HG03135 (cell line): ENCODE data around the gene OLFM4.

Experiments
- ATAC-seq: cut with Tn5 transposase; IDR thresholded peaks from one replicate; pipeline ENCODE4 v1.9.1; 2021; ENCODE audit warnings: mild to moderate bottlenecking, moderate library complexity; ENCODE audit not compliant: unreplicated experiment

The OLFM4 gene

DNA sequence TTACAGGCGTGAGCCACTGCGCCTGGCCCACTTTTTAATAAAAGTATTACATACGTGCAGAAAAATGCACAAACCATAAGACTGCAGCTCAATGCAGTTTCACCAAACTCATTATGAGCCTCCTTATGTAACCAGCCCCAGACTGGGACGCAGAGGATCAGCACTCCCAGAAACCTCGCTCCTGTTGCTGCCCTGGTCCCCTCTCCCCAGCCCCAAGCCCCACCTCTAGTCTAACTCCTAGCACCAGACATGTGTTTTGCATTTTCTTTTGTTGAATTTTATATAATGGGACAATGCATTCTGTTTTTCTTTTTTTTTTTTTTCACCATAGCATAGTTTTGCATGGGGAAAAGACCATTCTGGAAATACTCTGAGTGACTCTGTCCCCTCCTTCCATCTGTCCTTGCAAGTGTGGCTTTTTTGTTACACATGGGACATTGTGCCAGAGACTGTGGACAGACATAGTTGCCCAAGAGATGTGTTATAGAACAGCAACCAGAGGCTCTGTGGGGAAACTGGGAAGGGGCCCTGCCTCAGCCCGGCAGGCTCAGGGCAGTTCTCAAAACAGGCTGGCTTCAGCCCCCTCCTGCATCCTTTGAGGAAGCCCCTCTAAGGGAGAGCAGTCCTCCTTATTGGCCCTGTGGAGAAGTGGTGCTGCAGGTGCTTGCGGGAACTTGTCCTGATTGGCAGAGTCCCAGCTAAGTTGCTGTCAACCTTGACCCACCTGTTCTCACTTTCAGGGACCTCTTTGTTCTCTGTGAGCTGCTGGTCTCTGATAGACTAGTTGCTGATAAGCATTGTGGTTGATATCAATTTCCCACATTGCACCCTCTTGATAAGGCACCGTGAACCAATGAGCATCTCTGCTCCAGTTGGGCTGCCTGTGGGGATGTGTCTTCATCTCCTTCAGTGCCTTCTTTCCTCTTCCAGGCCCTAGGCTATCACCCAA lies 13.8 kb upstream of the OLFM4 start:
- no peak for ATAC-seq

DNA sequence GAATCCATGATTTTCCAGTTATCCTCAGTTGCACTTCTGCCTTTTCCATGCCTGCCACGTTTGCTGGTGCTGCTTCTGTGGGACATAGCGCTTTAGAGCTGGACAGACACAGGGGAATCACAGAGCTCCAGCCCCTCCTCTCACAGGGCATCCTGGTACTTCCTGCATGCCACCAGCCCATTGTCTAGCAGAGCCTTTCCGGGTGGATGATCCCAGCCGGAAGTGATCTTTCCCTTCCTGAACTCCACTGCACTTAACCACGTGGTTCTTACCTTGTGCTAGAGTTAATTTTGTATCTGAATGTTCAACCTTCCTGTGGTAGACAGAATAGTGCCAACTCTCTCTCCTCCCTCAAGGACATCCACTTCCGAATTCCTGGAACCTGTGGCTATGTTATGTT lies 12.6 kb upstream of the OLFM4 start:
- no peak for ATAC-seq

GRCh38 chr13:53017433-53017970 lies 11.1 kb upstream of the OLFM4 start:
- ATAC-seq = no peak

DNA sequence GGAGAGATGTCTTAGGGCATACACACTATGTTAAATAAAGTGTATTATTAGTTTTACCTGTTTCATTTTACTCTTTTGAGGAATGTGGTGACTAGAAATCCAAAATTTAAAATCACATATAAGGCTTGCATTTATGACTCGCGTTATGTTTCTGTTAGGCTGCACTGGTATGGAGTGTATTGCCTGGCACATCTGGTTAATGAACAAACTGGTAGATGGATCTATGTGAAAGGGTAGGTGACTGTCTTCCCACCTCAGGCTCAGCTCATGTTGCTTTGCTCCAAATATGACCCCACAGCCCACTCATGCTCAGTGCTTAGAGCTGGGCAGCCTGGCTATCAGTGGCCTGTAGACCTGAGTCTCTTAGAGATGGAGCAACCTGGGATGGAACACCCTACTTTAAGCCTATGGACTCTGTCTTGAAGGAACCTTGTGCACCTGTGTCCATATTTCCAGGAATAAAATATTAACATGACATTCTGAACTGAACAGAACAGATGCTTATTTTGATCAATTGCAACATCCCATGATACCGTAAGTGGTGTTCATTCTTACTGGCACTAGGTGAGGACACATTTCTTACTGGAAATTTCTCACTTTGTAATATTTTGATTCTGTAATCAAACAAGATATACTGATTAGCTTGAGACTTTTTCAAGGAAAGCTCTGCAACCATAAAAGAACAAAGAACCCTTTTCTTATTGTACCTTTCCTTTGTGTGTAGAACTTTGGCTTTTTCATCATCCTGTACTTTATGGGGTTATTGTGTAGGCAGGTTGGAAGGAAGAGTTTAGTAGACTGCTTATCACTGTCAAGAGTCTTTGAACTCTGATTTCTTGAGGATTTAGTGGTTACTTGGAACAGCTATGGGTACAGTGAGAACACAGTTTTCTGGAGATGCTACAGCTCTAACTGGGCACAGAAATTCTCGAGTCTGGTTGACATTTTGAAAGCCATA lies 9.6 kb upstream of the OLFM4 start:
- ATAC-seq = no peak

DNA sequence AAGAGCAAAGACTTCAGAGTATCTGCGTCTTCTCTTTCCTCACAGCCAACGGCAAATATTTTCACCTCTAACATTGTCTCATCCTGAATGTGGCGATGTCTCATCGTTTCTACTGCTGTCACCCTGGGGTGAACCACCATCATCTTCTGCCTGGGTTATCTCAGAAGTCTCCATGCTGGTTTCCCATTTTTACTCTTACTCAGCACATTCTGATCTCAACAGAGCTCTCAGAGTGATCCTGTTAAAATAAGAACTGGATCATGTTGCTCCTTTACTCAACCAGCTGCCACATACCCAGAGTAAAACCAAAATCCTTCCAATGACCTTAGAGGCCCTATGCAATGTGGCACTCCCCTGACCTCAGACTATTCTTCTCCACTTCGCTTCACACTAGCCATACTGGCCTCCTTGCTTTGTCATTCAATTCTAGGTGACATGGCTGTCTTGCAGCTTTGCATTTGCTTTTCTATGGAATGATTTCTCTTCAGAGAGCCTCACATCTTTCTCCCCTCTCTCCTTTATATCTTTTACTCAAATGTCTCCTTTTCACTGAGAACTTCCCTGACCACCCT lies 7.8 kb upstream of the OLFM4 start:
- no peak for ATAC-seq

GRCh38 chr13:53023246-53023645 lies 5.4 kb upstream of the OLFM4 start:
- ATAC-seq = no peak

DNA sequence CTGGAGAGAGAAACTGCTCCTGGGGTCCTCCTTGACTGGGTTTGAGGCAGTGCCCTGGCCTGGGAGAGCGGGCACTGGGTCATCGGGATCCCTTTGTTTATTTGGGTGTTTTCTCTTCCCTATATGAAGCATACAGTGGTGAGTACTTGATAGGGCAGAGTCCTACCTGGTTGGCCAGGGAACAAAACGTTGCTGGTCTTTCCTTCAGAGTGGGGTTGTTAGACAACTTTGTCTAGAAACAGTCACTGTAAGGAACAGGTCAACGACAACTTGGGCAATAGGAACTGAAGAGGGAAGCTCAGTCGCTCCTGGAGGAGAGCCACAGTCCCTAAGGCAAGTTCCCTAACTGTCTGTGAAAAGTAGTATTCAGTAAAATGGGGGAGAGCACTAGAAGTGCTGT lies 550 bp upstream of the OLFM4 start:
- ATAC-seq = no peak

- ATAC-seq = no peak
Observed at GRCh38 chr13:53032849-53033248, 4.2 kb downstream of the OLFM4 start.

DNA sequence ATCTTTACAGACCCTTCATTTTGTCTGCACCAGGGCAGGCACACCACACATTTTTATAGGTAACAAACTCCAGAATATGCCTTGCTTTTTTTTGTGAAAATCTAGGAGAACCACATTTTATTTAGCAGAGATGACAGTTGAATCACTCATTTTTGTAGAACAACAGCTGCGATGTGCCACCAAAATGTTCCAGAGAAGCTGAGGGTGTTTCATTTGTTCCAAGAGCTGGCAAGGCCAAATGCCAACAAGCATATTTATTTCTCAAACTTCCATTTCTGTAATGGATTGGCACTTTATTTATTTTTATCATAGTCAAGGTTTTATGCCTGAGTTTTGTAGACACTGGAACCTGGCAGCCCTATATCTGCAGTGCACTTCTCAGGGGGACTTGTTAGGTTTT lies 10.4 kb downstream of the OLFM4 start:
- ATAC-seq = no peak

- no peak for ATAC-seq
Observed at GRCh38 chr13:53041968-53042516, 13.4 kb downstream of the OLFM4 start.

DNA sequence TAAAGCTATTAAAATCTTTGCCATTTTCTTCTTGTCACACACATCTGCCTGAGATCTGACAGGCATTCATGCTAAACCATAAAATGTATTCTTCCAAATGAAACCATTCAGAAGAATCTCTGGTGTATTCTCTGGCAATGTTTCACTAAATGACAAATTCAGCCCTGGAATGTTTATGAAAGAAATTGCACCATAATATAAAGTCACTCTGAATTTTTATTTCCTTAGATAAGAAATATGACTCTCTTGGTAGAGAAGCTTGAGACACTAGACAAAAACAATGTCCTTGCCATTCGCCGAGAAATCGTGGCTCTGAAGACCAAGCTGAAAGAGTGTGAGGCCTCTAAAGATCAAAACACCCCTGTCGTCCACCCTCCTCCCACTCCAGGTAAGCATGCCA lies 14.3 kb downstream of the OLFM4 start:
- ATAC-seq = no peak

DNA sequence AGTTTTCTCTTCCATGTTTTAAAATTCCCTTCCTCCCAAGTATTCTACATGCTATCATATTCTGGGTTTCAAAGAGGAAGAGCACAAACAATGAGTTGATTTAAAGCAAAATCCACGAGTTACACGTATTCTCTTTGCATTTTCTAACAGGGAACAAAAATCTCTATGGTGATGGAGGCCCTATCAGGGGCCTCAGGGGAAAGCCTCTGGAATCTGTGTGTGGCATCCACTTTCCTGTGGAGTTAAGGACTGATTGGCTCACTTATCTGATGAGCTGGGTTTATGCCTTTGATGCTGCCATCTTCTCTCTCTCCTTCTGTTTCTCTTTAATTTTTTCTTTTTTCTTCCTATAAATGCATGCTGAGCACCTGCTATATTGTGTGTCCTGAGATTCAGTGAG lies 14.8 kb downstream of the OLFM4 start:
- ATAC-seq = no peak

DNA sequence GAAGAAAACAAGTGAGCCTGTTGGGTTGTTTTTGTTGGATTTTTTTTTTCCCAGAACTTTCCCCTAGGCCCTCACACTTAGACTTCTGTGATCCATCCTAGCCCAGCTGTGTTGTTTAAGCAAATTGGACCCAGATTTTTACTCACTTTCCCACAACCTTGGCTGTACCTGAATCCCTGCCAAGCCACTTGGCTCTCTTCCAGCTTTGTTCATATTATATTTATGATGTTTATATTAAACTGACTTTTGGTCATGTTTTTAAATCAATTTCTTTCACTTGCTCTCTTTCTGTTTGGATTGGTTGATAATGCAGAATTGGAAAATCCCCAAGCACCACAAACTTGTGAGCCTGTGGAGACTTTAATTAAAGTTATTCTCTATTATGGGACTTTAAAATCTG lies 16.6 kb downstream of the OLFM4 start:
- ATAC-seq = no peak

DNA sequence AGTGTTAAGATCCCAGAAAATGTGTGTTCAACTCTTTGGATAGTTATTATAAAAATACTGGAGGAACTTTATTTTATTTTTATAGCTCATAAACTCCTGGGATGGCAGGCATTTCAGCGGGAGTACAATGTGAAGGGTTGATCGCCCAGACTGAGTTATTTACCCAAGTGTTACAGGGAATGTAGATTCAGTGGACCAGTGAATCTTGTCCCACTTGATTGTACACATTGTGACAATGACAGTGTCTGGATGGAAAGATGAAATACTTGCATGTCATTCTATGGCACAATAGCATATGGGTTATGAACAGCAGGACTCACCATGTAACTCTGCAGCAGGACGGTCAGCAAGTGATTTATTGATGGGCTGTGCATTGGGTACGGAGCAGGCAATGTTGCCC lies 20.3 kb downstream of the OLFM4 start:
- no peak for ATAC-seq

DNA sequence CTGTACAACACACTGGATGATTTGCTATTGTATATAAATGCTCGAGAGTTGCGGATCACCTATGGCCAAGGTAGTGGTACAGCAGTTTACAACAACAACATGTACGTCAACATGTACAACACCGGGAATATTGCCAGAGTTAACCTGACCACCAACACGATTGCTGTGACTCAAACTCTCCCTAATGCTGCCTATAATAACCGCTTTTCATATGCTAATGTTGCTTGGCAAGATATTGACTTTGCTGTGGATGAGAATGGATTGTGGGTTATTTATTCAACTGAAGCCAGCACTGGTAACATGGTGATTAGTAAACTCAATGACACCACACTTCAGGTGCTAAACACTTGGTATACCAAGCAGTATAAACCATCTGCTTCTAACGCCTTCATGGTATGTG lies 21.5 kb downstream of the OLFM4 start:
- no peak for ATAC-seq

- ATAC-seq = no peak
Observed at GRCh38 chr13:53052675-53053074, 24.1 kb downstream of the OLFM4 start.

DNA sequence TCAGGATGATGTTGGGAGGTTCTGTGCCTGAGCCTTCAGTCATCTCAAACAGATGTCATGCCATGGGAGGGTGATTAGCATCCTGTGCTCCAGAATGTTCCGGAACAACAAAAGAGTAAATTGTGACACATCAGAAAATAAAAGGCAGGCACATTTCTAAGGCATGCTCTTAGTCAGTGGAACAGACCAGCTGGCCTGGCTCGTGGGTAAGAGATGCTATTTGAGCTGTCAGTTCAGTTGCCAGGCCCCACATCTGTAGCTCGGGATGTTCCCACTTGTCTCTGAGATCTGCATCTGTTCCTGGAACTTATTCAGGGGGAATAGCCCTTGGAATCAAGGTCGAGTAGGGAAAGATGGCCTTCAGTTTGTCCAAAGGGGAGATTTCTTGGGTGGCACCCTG lies 26.0 kb downstream of the OLFM4 start:
- ATAC-seq = no peak

GRCh38 chr13:53058065-53058679 lies 29.6 kb downstream of the OLFM4 start:
- ATAC-seq = no peak

DNA sequence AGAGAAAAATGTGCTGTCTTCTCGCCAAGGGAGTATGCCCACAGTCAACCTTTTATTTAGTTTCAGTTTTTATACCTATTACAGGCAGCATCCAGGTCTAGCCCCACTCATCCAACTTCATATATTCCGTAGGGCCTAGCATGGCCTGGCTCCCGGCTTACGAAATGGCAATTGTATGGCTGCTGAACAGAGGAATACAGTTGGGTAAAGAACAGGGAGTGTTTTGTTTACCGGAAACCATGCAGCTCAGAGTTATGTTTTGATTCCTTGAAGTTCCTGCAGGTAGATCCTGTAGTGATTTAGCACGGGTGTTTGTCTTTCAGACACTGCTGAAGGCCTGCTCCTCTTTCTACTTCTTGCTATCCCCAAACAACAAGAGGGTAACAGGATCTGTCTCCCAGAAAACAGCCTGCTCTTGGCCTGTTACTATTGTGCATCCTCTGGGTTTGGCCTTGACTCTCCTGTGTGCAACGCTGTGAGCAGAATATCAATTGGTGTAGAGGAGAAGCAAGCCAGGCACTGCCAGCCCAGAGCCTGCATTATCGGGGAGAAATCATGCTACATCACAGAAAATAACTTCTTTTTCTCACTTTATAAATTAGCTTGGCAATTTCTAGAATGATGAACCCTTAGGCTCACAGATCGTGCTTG lies 32.4 kb downstream of the OLFM4 start:
- ATAC-seq = no peak

GRCh38 chr13:53064731-53065130 lies 36.1 kb downstream of the OLFM4 start:
- ATAC-seq = no peak
